A549 (cell line): ENCODE results near the gene RPN2. TPM values are rescaled to one million over a fixed set of nuclear protein-coding genes. Genes with fewer than 3 reads are reported as not detected.

Source experiments
- ATAC-seq, 2 experiments: fragments of 200-7000 bp in 1 of 2; fragments of >200 bp in 1 of 2; cut with Nextera tagmentation in 1 of 2; cut with Tn5 transposase in 1 of 2; 3 replicates each; pipeline versions ENCODE4 v1.8.0 to v1.9.1; 2018 to 2020; ENCODE audit warnings: mild to moderate bottlenecking in 1 of 2, moderate library complexity in 1 of 2
- CTCF ChIA-PET: fragments of 300-600 bp; sonication (Branson Sonifier 250); formaldehyde crosslinking; extraction: SDS; loops from one replicate; lab custom pipeline; 2021; ENCODE audit warnings: antibody characterized with exemption, inconsistent platforms; lab: Yijun Ruan, JAX
- POLR2A ChIA-PET: fragments of 350-600 bp; formaldehyde crosslinking; extraction: SDS; loops from one replicate; lab custom pipeline; 2021; ENCODE audit warnings: antibody characterized with exemption, inconsistent platforms; lab: Yijun Ruan, JAX
- DNase-seq, 2 experiments: peaks; one replicate each; pipeline versions ENCODE4 v3.0.0 to v3.0.0-alpha.2; 2011 to 2016; ENCODE audit warnings: low read depth in 1 of 2, low spot score in 1 of 2
- FAIRE-seq: peaks from 2 replicates; lab custom pipeline; 2011; peaks lifted over from hg19 to GRCh38; lab: Jason Lieb, UNC
- H3K27ac ChIP-seq, 2 experiments: fragments of >200 bp; sonication (Bioruptor Twin); formaldehyde crosslinking; 3 replicates each; pipeline ENCODE4 v1.5.1; 2016 to 2017
- H3K4me1 ChIP-seq: fragments of >200 bp; sonication (Bioruptor Twin); formaldehyde crosslinking; 3 replicates; pipeline ENCODE4 v1.6.1; 2016
- H3K4me2 ChIP-seq: fragments of >200 bp; sonication (Bioruptor Twin); formaldehyde crosslinking; 3 replicates; pipeline ENCODE4 v1.6.1; 2016
- H3K4me3 ChIP-seq: fragments of >200 bp; sonication (Bioruptor Twin); formaldehyde crosslinking; 3 replicates; pipeline ENCODE4 v1.5.1; 2016
- H3K9me3 ChIP-seq: fragments of >200 bp; sonication (Bioruptor Twin); formaldehyde crosslinking; 3 replicates; pipeline ENCODE4 v1.6.1; 2016
- ELK1 ChIP-seq: fragments of 150-350 bp; IDR thresholded peaks from 2 replicates; pipeline ENCODE4 v1.6.1; 2014; ENCODE audit warnings: low read depth, mild to moderate bottlenecking, low read length
- EP300 ChIP-seq, 2 experiments: fragments of >200 bp; sonication (Bioruptor Twin); formaldehyde crosslinking; IDR thresholded peaks; 2 replicates in 1 of 2; 3 replicates in 1 of 2; pipeline ENCODE4 v1.6.1; 2016 to 2017
- ESRRA ChIP-seq: fragments of 150-350 bp; IDR thresholded peaks from 2 replicates; pipeline ENCODE4 v1.6.1; 2014; ENCODE audit warnings: mild to moderate bottlenecking, low read length, borderline replicate concordance
- FOXS1 ChIP-seq: fragments of 250-450 bp; sonication (Bioruptor Pico); IDR thresholded peaks from 2 replicates; pipeline ENCODE4 v1.5.0; 2020; ENCODE audit warnings: mild to moderate bottlenecking, moderate library complexity
- GATA3 ChIP-seq: IDR thresholded peaks from 2 replicates; pipeline ENCODE4 v1.6.1; 2012; ENCODE audit warnings: borderline replicate concordance
- HOXB5 ChIP-seq: fragments of 250-450 bp; sonication (Bioruptor Pico); IDR thresholded peaks from 2 replicates; pipeline ENCODE4 v1.5.0; 2020; ENCODE audit warnings: mild to moderate bottlenecking, moderate library complexity
- MAFK ChIP-seq: fragments of 450-650 bp; IDR thresholded peaks from 2 replicates; pipeline ENCODE4 v1.6.1; 2014; ENCODE audit not compliant: partially characterized antibody
- NR3C1 ChIP-seq: fragments of >200 bp; sonication (Bioruptor Twin); formaldehyde crosslinking; IDR thresholded peaks from 3 replicates; pipeline ENCODE4 v1.6.1; 2017
- PHF8 ChIP-seq: fragments of 200-600 bp; sonication (generic); IDR thresholded peaks from 2 replicates; pipeline ENCODE4 v1.6.1; 2016; ENCODE audit warnings: low read depth, mild to moderate bottlenecking, antibody characterized with exemption, moderate library complexity, borderline replicate concordance
- POLR2A ChIP-seq: IDR thresholded peaks from 2 replicates; pipeline ENCODE4 v1.6.1; 2012; ENCODE audit warnings: mild to moderate bottlenecking, low read length
- RFX5 ChIP-seq: fragments of 450-650 bp; IDR thresholded peaks from 2 replicates; pipeline ENCODE4 v1.7.1; 2014; ENCODE audit warnings: antibody characterized with exemption, mild to moderate bottlenecking, moderate library complexity
- TP53 ChIP-seq: fragments of 250-450 bp; sonication (Bioruptor Pico); IDR thresholded peaks from 2 replicates; pipeline ENCODE4 v1.5.0; 2021; ENCODE audit warnings: mild to moderate bottlenecking, moderate library complexity
- USF2 ChIP-seq: fragments of 450-650 bp; IDR thresholded peaks from 2 replicates; pipeline ENCODE4 v1.6.1; 2014; ENCODE audit warnings: antibody characterized with exemption
- WGBS: methylation state at CpG from one replicate; pipeline ENCODE4 v1.1.6; 2017; ENCODE audit errors: missing lambda C conversion rate; 5-methylcytosine and 5-hydroxymethylcytosine counted together
- polyA plus RNA-seq, 4 experiments: library from polyadenylated mRNA; depleted of rRNA in 3 of 4; stranded (reverse); fragments of >200 nt; fragmentation: RNase III in 1 of 4; extraction: RNeasy Plus Mini Kit Qiagen cat#74134 plus additional on column Dnase treatment in 1 of 4; gene quantifications; 2 replicates in 3 of 4; 3 replicates in 1 of 4; pipeline ENCODE4 v1.2.3, GENCODE V29; 2011 to 2017
- TF ChIP-seq, protein P1 (sequence below): fragments of 250-450 bp; sonication (Bioruptor Pico); IDR thresholded peaks from 2 replicates; pipeline ENCODE4 v1.5.0; 2020; ENCODE audit warnings: low read depth, mild to moderate bottlenecking, moderate library complexity
- TF ChIP-seq, protein P2 (sequence below): fragments of >200 bp; sonication (Bioruptor Twin); formaldehyde crosslinking; IDR thresholded peaks from 3 replicates; pipeline ENCODE4 v1.5.1; 2016
- TF ChIP-seq, protein P3 (sequence below): IDR thresholded peaks from 2 replicates; pipeline ENCODE4 v1.6.1; 2012; ENCODE audit warnings: low read depth, borderline replicate concordance
- TF ChIP-seq, protein P4 (sequence below): fragments of 200-600 bp; sonication (generic); IDR thresholded peaks from 2 replicates; pipeline ENCODE4 v1.6.1; 2016; ENCODE audit warnings: antibody characterized with exemption, mild to moderate bottlenecking, moderate library complexity

RPN2 gene
- polyA plus RNA-seq, 2 of the 4 experiments (the other 2 are of a cell fraction) = 282 to 391 TPM

GRCh38 chr20:37283530-37284195 lies 104.5 kb downstream of the RPN2 start:
- TF ChIP-seq EP300 (IDR thresholded peaks at IDR 0.05) (no peak), MAFK (peak; percentile 18)
- ChIA-PET CTCF (interaction anchor here (1.0 to 12.7 kb wide), 11 partner anchors 13 to 250 kb away, joined by 3 to 113 read pairs (median 6); no protein-coding TSS in a partner anchor), POLR2A (no interaction called here)
- Histone ChIP-seq H3K4me3 (no peak overlapping the region), H3K4me1 (peaks cover 10% of the 10 kb centered on the region; the same call in 2 of the 3 replicates), H3K4me2 (no peak overlapping the region), H3K9me3 (no peaks in the 10 kb centered on the region), H3K27ac (peak overlapping the region in 1 of 2 experiments; percentile 73; a peak in 3 of 6 replicates)
- WGBS = 87% methylated on average over 9 of the region's 9 CpGs
- DNase-seq (no peak), FAIRE-seq (no peak), ATAC-seq (no peak)

- peaks cover 13% of the 10 kb centered on the region; the same call in 2 of the 3 replicates for H3K4me1 ChIP-seq
- FAIRE-seq (no peak), DNase-seq (no peak), ATAC-seq (no peak)
- ChIA-PET CTCF (interaction anchor here (1.0 to 12.7 kb wide), 5 partner anchors 15 to 249 kb away, joined by 4 to 113 read pairs (median 15); no protein-coding TSS in a partner anchor), POLR2A (no interaction called here)
- H3K27ac ChIP-seq = no peak overlapping the region
- no peak overlapping the region for H3K4me3 ChIP-seq
- H3K4me2 ChIP-seq = no peak overlapping the region
- WGBS = 94% methylated on average over 6 of the region's 6 CpGs
- H3K9me3 ChIP-seq = no peaks in the 10 kb centered on the region
- TF ChIP-seq USF2 (no peak), HOXB5 (no peak), NR3C1 (no peak), PHF8 (no peak), POLR2A (no peak), ESRRA (no peak), RFX5 (no peak), FOXS1 (CRISPR knock-in tag) (no peak), TP53 (no peak), ELK1 (no peak), GATA3 (no peak), MAFK (no peak)
- TF ChIP-seq, protein P1, sequence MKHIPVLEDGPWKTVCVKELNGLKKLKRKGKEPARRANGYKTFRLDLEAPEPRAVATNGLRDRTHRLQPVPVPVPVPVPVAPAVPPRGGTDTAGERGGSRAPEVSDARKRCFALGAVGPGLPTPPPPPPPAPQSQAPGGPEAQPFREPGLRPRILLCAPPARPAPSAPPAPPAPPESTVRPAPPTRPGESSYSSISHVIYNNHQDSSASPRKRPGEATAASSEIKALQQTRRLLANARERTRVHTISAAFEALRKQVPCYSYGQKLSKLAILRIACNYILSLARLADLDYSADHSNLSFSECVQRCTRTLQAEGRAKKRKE = no peak
- TF ChIP-seq, protein P2, sequence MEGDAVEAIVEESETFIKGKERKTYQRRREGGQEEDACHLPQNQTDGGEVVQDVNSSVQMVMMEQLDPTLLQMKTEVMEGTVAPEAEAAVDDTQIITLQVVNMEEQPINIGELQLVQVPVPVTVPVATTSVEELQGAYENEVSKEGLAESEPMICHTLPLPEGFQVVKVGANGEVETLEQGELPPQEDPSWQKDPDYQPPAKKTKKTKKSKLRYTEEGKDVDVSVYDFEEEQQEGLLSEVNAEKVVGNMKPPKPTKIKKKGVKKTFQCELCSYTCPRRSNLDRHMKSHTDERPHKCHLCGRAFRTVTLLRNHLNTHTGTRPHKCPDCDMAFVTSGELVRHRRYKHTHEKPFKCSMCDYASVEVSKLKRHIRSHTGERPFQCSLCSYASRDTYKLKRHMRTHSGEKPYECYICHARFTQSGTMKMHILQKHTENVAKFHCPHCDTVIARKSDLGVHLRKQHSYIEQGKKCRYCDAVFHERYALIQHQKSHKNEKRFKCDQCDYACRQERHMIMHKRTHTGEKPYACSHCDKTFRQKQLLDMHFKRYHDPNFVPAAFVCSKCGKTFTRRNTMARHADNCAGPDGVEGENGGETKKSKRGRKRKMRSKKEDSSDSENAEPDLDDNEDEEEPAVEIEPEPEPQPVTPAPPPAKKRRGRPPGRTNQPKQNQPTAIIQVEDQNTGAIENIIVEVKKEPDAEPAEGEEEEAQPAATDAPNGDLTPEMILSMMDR = no peak
- TF ChIP-seq, protein P3, sequence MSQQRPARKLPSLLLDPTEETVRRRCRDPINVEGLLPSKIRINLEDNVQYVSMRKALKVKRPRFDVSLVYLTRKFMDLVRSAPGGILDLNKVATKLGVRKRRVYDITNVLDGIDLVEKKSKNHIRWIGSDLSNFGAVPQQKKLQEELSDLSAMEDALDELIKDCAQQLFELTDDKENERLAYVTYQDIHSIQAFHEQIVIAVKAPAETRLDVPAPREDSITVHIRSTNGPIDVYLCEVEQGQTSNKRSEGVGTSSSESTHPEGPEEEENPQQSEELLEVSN = no peak
- TF ChIP-seq, protein P4, sequence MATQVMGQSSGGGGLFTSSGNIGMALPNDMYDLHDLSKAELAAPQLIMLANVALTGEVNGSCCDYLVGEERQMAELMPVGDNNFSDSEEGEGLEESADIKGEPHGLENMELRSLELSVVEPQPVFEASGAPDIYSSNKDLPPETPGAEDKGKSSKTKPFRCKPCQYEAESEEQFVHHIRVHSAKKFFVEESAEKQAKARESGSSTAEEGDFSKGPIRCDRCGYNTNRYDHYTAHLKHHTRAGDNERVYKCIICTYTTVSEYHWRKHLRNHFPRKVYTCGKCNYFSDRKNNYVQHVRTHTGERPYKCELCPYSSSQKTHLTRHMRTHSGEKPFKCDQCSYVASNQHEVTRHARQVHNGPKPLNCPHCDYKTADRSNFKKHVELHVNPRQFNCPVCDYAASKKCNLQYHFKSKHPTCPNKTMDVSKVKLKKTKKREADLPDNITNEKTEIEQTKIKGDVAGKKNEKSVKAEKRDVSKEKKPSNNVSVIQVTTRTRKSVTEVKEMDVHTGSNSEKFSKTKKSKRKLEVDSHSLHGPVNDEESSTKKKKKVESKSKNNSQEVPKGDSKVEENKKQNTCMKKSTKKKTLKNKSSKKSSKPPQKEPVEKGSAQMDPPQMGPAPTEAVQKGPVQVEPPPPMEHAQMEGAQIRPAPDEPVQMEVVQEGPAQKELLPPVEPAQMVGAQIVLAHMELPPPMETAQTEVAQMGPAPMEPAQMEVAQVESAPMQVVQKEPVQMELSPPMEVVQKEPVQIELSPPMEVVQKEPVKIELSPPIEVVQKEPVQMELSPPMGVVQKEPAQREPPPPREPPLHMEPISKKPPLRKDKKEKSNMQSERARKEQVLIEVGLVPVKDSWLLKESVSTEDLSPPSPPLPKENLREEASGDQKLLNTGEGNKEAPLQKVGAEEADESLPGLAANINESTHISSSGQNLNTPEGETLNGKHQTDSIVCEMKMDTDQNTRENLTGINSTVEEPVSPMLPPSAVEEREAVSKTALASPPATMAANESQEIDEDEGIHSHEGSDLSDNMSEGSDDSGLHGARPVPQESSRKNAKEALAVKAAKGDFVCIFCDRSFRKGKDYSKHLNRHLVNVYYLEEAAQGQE = no peak
These were observed 105.6 kb downstream of the RPN2 start for GRCh38 chr20:37284691-37285161.
